OCI-LY7 (cell line): ENCODE data around the gene PIK3AP1. TPM values are rescaled to one million over a fixed set of nuclear protein-coding genes. Genes with fewer than 3 reads are reported as not detected.

ENCODE experiments used
- BruUV-seq: library from RNA; stranded (reverse); fragments of 400-500 nt; replicated peaks from 2 replicates; lab custom pipeline; 2021; lab: Mats Ljungman, UMichigan
- CTCF ChIA-PET: fragments of 300-600 bp; sonication (Branson Sonifier 250); formaldehyde crosslinking; loops from one replicate; lab custom pipeline; 2022; ENCODE audit warnings: antibody characterized with exemption; ENCODE audit not compliant: unreplicated experiment; lab: Charles Lee
- POLR2A ChIA-PET: fragments of 300-600 bp; sonication (Branson Sonifier 250); formaldehyde crosslinking; loops from one replicate; lab custom pipeline; 2022; ENCODE audit warnings: antibody characterized with exemption; lab: Charles Lee
- DNase-seq: peaks from one replicate; pipeline ENCODE4 v3.0.0-alpha.2; 2015; ENCODE audit warnings: low spot score
- H2AFZ ChIP-seq: fragments of 200-600 bp; sonication (generic), shearing (Covaris generic); 2 replicates; pipeline ENCODE4 v1.6.1; 2014; ENCODE audit warnings: mild to moderate bottlenecking, antibody characterized with exemption, low read length, moderate library complexity
- H3K27ac ChIP-seq: fragments of 200-600 bp; sonication (generic); 2 replicates; pipeline ENCODE4 v1.5.1; 2014; ENCODE audit warnings: mixed run types, low read depth, mild to moderate bottlenecking, moderate library complexity, low read length, inconsistent platforms; ENCODE audit not compliant: poor library complexity, severe bottlenecking
- H3K36me3 ChIP-seq: fragments of 200-600 bp; sonication (generic); 2 replicates; pipeline ENCODE4 v1.6.1; 2014; ENCODE audit warnings: mild to moderate bottlenecking, antibody characterized with exemption, low read length, moderate library complexity, mixed read lengths; ENCODE audit not compliant: insufficient read depth
- H3K4me1 ChIP-seq: fragments of 200-600 bp; sonication (generic); 2 replicates; pipeline ENCODE4 v1.5.1; 2014; ENCODE audit warnings: mild to moderate bottlenecking, low read length; ENCODE audit not compliant: insufficient read depth, poor library complexity, severe bottlenecking
- H3K4me2 ChIP-seq: fragments of 200-600 bp; sonication (generic); 2 replicates; pipeline ENCODE4 v1.6.1; 2014; ENCODE audit warnings: mild to moderate bottlenecking, low read length
- H3K4me3 ChIP-seq: fragments of 200-600 bp; sonication (generic); 2 replicates; pipeline ENCODE4 v1.5.1; 2014; ENCODE audit warnings: mild to moderate bottlenecking, low read depth, low read length; ENCODE audit not compliant: poor library complexity, severe bottlenecking
- H3K79me2 ChIP-seq: fragments of 200-600 bp; sonication (generic); 2 replicates; pipeline ENCODE4 v1.6.1; 2016; ENCODE audit warnings: low read depth, mild to moderate bottlenecking, low read length, moderate library complexity, mixed read lengths; ENCODE audit not compliant: insufficient read depth
- H3K9me2 ChIP-seq: fragments of 200-600 bp; sonication (generic); 2 replicates; pipeline ENCODE4 v1.6.1; 2016; ENCODE audit warnings: mild to moderate bottlenecking, low read length, mixed read lengths; ENCODE audit not compliant: insufficient read depth
- H3K9me3 ChIP-seq: fragments of 200-600 bp; sonication (generic); 2 replicates; pipeline ENCODE4 v1.6.1; 2014; ENCODE audit warnings: mild to moderate bottlenecking, mixed run types, low read length, mixed read lengths
- H4K20me1 ChIP-seq: fragments of 200-600 bp; sonication (generic); 2 replicates; pipeline ENCODE4 v1.6.1; 2014; ENCODE audit warnings: mild to moderate bottlenecking, antibody characterized with exemption, low read length, moderate library complexity, mixed read lengths; ENCODE audit not compliant: insufficient read depth
- CTCF ChIP-seq: fragments of 200-600 bp; sonication (generic); conservative IDR thresholded peaks from 2 replicates; pipeline ENCODE4 v1.5.1; 2014; ENCODE audit warnings: mild to moderate bottlenecking, antibody characterized with exemption, low read length, moderate library complexity, mixed read lengths
- EZH2phosphoT487 ChIP-seq: fragments of 200-600 bp; sonication (generic); IDR thresholded peaks from 2 replicates; pipeline ENCODE4 v1.6.1; 2018; ENCODE audit warnings: low read depth, borderline replicate concordance, mild to moderate bottlenecking, mixed run types, antibody characterized with exemption, low read length, moderate library complexity, mixed read lengths
- intact Hi-C: fragments of 100-400 bp; cut with micrococcal nuclease; formaldehyde crosslinking; loops from one replicate; pipeline ENCODE4 v1.10.0; 2022; ENCODE audit not compliant: unreplicated experiment
- total RNA-seq, 2 experiments: library from RNA; depleted of rRNA in 1 of 2; stranded (reverse); fragments of >200 nt in 1 of 2; shearing (Covaris generic) in 1 of 2; gene quantifications; 2 replicates each; pipeline ENCODE4 v1.2.3, GENCODE V29; 2014 to 2022

Gene PIK3AP1
- total RNA-seq, 2 experiments from 2014 or later: 132 to 140 TPM

GRCh38 chr10:96619120-96619519 lies 101.2 kb downstream of the PIK3AP1 start:
- no peak for DNase-seq
- Histone ChIP-seq H3K9me2 (no peaks in the 10 kb centered on the region), H3K79me2 (no peaks in the 10 kb centered on the region), H3K36me3 (peaks cover 100% of the 10 kb centered on the region), H3K4me3 (no peak overlapping the region), H2AFZ (no peak overlapping the region), H3K4me2 (no peak overlapping the region), H4K20me1 (no peaks in the 10 kb centered on the region), H3K27ac (no peak overlapping the region), H3K4me1 (no peaks in the 10 kb centered on the region), H3K9me3 (no peaks in the 10 kb centered on the region)
- TF ChIP-seq CTCF (no peak), EZH2phosphoT487 (no peak)
- CTCF ChIA-PET: no interaction called here
- BruUV-seq: no TSS peak
- POLR2A ChIA-PET: no interaction called here
- intact Hi-C loops: no loop called here

- Histone ChIP-seq H3K4me2 (no peak overlapping the region), H4K20me1 (no peaks in the 10 kb centered on the region), H3K4me3 (no peak overlapping the region), H3K9me3 (no peaks in the 10 kb centered on the region), H2AFZ (no peak overlapping the region), H3K9me2 (no peaks in the 10 kb centered on the region), H3K36me3 (peaks cover 100% of the 10 kb centered on the region), H3K79me2 (no peaks in the 10 kb centered on the region), H3K27ac (no peak overlapping the region), H3K4me1 (no peaks in the 10 kb centered on the region)
- no peak for DNase-seq
- no TSS peak for BruUV-seq
- POLR2A ChIA-PET: interaction anchor here (0.7 kb wide), 1 partner anchor 14 kb away, joined by 3 read pairs; no protein-coding TSS in a partner anchor
- intact Hi-C loops: no loop called here
- CTCF ChIA-PET: no interaction called here
- TF ChIP-seq EZH2phosphoT487: no peak
- no peak for TF ChIP-seq CTCF
Measured at GRCh38 chr10:96618653-96619052, 101.7 kb downstream of the PIK3AP1 start.

- Histone ChIP-seq H3K79me2 (no peaks in the 10 kb centered on the region), H4K20me1 (no peaks in the 10 kb centered on the region), H3K4me2 (no peak overlapping the region), H3K36me3 (peaks cover 97% of the 10 kb centered on the region), H3K9me3 (no peaks in the 10 kb centered on the region), H3K4me1 (no peaks in the 10 kb centered on the region), H2AFZ (no peak overlapping the region), H3K4me3 (no peak overlapping the region), H3K9me2 (no peaks in the 10 kb centered on the region), H3K27ac (no peak overlapping the region)
- CTCF ChIA-PET: no interaction called here
- intact Hi-C loops: no loop called here
- no TSS peak for BruUV-seq
- TF ChIP-seq EZH2phosphoT487: no peak
- TF ChIP-seq CTCF: no peak
- POLR2A ChIA-PET: no interaction called here
- DNase-seq: no peak
Measured at GRCh38 chr10:96616961-96617360, 103.4 kb downstream of the PIK3AP1 start.
